AG04449 (cell line): Measurements from ENCODE around the gene ASTN2.

Experiments
- CTCF ChIA-PET: fragments of 350-600 bp; formaldehyde crosslinking; extraction: SDS; loops from one replicate; lab custom pipeline; 2021; ENCODE audit warnings: antibody characterized with exemption; lab: Yijun Ruan, JAX
- POLR2A ChIA-PET: fragments of 400-600, 350-600 bp; formaldehyde crosslinking; extraction: SDS; loops from one replicate; lab custom pipeline; 2020; ENCODE audit warnings: antibody characterized with exemption, inconsistent platforms; lab: Yijun Ruan, JAX
- DNase-seq: peaks from one replicate; pipeline ENCODE4 v3.0.0-alpha.2; 2010; ENCODE audit warnings: low read depth, low spot score
- H3K4me3 ChIP-seq: 2 replicates; pipeline ENCODE4 v1.5.1; 2011; ENCODE audit warnings: low read depth, mild to moderate bottlenecking, control low read depth, low read length
- CTCF ChIP-seq: IDR thresholded peaks from one replicate; pipeline ENCODE4 v1.5.1; 2011; ENCODE audit warnings: mild to moderate bottlenecking, moderate library complexity, low read length, control low read depth, inconsistent platforms; ENCODE audit not compliant: insufficient read depth; ENCODE audit errors: missing control alignments

ASTN2 gene

GRCh38 chr9:116451500-116452115 is 963.2 kb downstream of the ASTN2 start:
- no peak for TF ChIP-seq CTCF
- CTCF ChIA-PET = interaction anchor here (1.0 kb wide), 1 partner anchor 120 kb away, joined by 4 read pairs; no protein-coding TSS in a partner anchor
- no peak overlapping the region for H3K4me3 ChIP-seq
- DNase-seq = no peak
- POLR2A ChIA-PET = no interaction called here

GRCh38 chr9:116450378-116451139 is 964.3 kb downstream of the ASTN2 start:
- peak; percentile 79 for DNase-seq
- no peak overlapping the region for H3K4me3 ChIP-seq
- ChIA-PET POLR2A (no interaction called here), CTCF (no interaction called here)
- TF ChIP-seq CTCF = no peak

- no peak for DNase-seq
- no peak overlapping the region for H3K4me3 ChIP-seq
- TF ChIP-seq CTCF = no peak
- ChIA-PET CTCF (no interaction called here), POLR2A (no interaction called here)
Measured at GRCh38 chr9:116449949-116450348, 964.9 kb downstream of the ASTN2 start.

- ChIA-PET POLR2A (no interaction called here), CTCF (no interaction called here)
- DNase-seq = no peak
- TF ChIP-seq CTCF = no peak
- H3K4me3 ChIP-seq = no peak overlapping the region
Measured at GRCh38 chr9:116448431-116448830, 966.4 kb downstream of the ASTN2 start.

- TF ChIP-seq CTCF = no peak
- ChIA-PET POLR2A (no interaction called here), CTCF (no interaction called here)
- no peak for DNase-seq
- H3K4me3 ChIP-seq = no peak overlapping the region
Measured at GRCh38 chr9:116447934-116448333, 966.9 kb downstream of the ASTN2 start.

GRCh38 chr9:116442528-116442927 is 972.3 kb downstream of the ASTN2 start:
- no peak for TF ChIP-seq CTCF
- H3K4me3 ChIP-seq = no peak overlapping the region
- POLR2A ChIA-PET = no interaction called here
- DNase-seq = no peak
- CTCF ChIA-PET = no interaction called here
